H1 (cell line): Measurements from ENCODE around the gene LMNTD1. TPM values are rescaled to one million over a fixed set of nuclear protein-coding genes. Genes with fewer than 3 reads are reported as not detected.

ENCODE experiments used
- CTCF ChIA-PET: fragments of 300-600 bp; sonication (Branson Sonifier 250); formaldehyde crosslinking; loops from one replicate; lab custom pipeline; 2021; ENCODE audit not compliant: partially characterized antibody; lab: Charles Lee
- POLR2A ChIA-PET: fragments of 300-600 bp; sonication (Branson Sonifier 250); formaldehyde crosslinking; loops from one replicate; lab custom pipeline; 2021; ENCODE audit warnings: inconsistent platforms; ENCODE audit not compliant: partially characterized antibody; lab: Charles Lee
- DNase-seq, 2 experiments: peaks; one replicate each; pipeline versions ENCODE4 v3.0.0 to v3.0.0-alpha.2; 2010 to 2022; ENCODE audit warnings: low spot score in 2 of 2, low read depth in 1 of 2, mixed read lengths in 1 of 2
- FAIRE-seq: peaks from 2 replicates; lab custom pipeline; 2011; peaks lifted over from hg19 to GRCh38; lab: Jason Lieb, UNC
- H2AFZ ChIP-seq: 2 replicates; pipeline ENCODE4 v1.8.1; 2012; ENCODE audit warnings: low read length, inconsistent platforms
- H2AK5ac ChIP-seq: 2 replicates; pipeline ENCODE4 v1.6.1; 2013; ENCODE audit warnings: low read depth, low read length
- H2BK120ac ChIP-seq: replicated peaks from 2 replicates; pipeline ENCODE3; 2013; ENCODE audit warnings: low read depth, low read length, inconsistent platforms
- H2BK12ac ChIP-seq: 2 replicates; pipeline ENCODE4 v1.6.1; 2013; ENCODE audit warnings: low read depth, low read length
- H2BK15ac ChIP-seq: 2 replicates; pipeline ENCODE4 v1.6.1; 2013; ENCODE audit warnings: low read length
- H2BK20ac ChIP-seq: 2 replicates; pipeline ENCODE4 v1.6.1; 2013; ENCODE audit warnings: low read length
- H2BK5ac ChIP-seq: 2 replicates; pipeline ENCODE4 v1.6.1; 2013; ENCODE audit warnings: low read depth, low read length
- H3K14ac ChIP-seq: 2 replicates; pipeline ENCODE4 v1.6.1; 2013; ENCODE audit warnings: inconsistent platforms; ENCODE audit not compliant: insufficient read length
- H3K18ac ChIP-seq: 2 replicates; pipeline ENCODE4 v1.6.1; 2013; ENCODE audit warnings: low read length; ENCODE audit errors: extremely low read depth
- H3K23ac ChIP-seq: 2 replicates; pipeline ENCODE4 v1.6.1; 2013; ENCODE audit warnings: inconsistent platforms; ENCODE audit not compliant: insufficient read length
- H3K23me2 ChIP-seq: 2 replicates; pipeline ENCODE4 v1.6.1; 2013; ENCODE audit warnings: low read depth, low read length
- H3K27ac ChIP-seq: 2 replicates; pipeline ENCODE4 v1.6.1; 2011; ENCODE audit warnings: low read depth, low read length, inconsistent platforms
- H3K27me3 ChIP-seq, 4 experiments: replicated peaks in 1 of 4; 1 replicate in 1 of 4; 2 replicates in 3 of 4; pipeline versions ENCODE4 v1.6.1 to v1.8.1; 2011 to 2013; ENCODE audit warnings: low read length in 3 of 4, mild to moderate bottlenecking in 3 of 4, inconsistent platforms in 2 of 4, mixed read lengths in 2 of 4, moderate library complexity in 1 of 4; ENCODE audit not compliant: control insufficient read depth in 3 of 4, insufficient read depth in 3 of 4; ENCODE audit errors: extremely low read depth in 1 of 4
- H3K36me3 ChIP-seq, 4 experiments: 2 replicates each; pipeline versions ENCODE4 v1.6.1 to v1.8.1; 2011 to 2013; ENCODE audit warnings: mild to moderate bottlenecking in 4 of 4, low read length in 3 of 4, moderate library complexity in 2 of 4, control low read depth in 1 of 4, inconsistent platforms in 1 of 4; ENCODE audit not compliant: insufficient read depth in 4 of 4, control insufficient read depth in 2 of 4
- H3K4ac ChIP-seq: replicated peaks from 2 replicates; pipeline ENCODE3; 2013; ENCODE audit warnings: low read length, low read depth, mixed read lengths, inconsistent platforms; ENCODE audit not compliant: insufficient read length
- H3K4me1 ChIP-seq, 4 experiments: replicated peaks in 1 of 4; 1 replicate in 1 of 4; 2 replicates in 3 of 4; pipeline versions ENCODE4 v1.6.1 to v1.8.1; 2011 to 2013; ENCODE audit warnings: low read length in 3 of 4, inconsistent platforms in 2 of 4, mixed read lengths in 1 of 4; ENCODE audit not compliant: insufficient read depth in 4 of 4, control insufficient read depth in 3 of 4
- H3K4me2 ChIP-seq, 2 experiments: 2 replicates each; pipeline versions ENCODE4 v1.6.1 to v1.8.1; 2011 to 2013; ENCODE audit warnings: low read depth in 2 of 2, low read length in 2 of 2, control low read depth in 1 of 2, inconsistent platforms in 1 of 2, mild to moderate bottlenecking in 1 of 2; ENCODE audit not compliant: insufficient read depth in 1 of 2
- H3K4me3 ChIP-seq, 4 experiments: fragments of 200-600, 300-600 bp in 1 of 4; sonication (generic), shearing (Covaris generic), sonication (Bioruptor Twin) in 1 of 4; 2 replicates each; pipeline versions ENCODE4 v1.5.1 to v1.8.1; 2011 to 2016; ENCODE audit warnings: low read length in 4 of 4, low read depth in 3 of 4, control low read depth in 2 of 4, inconsistent platforms in 2 of 4, mild to moderate bottlenecking in 2 of 4, mixed read lengths in 1 of 4, moderate library complexity in 1 of 4; ENCODE audit not compliant: insufficient read depth in 2 of 4; ENCODE audit errors: extremely low read depth in 1 of 4
- H3K56ac ChIP-seq: replicated peaks from 2 replicates; pipeline ENCODE3; 2013; ENCODE audit warnings: low read depth, mild to moderate bottlenecking, mixed read lengths, low read length, inconsistent platforms; ENCODE audit not compliant: insufficient read length
- H3K79me1 ChIP-seq: 2 replicates; pipeline ENCODE4 v1.6.1; 2013; ENCODE audit warnings: low read depth, low read length, control low read depth
- H3K79me2 ChIP-seq, 2 experiments: 2 replicates each; pipeline versions ENCODE4 v1.6.1 to v1.8.1; 2012 to 2013; ENCODE audit warnings: low read length in 2 of 2, mild to moderate bottlenecking in 2 of 2, inconsistent platforms in 1 of 2; ENCODE audit not compliant: insufficient read depth in 2 of 2, control insufficient read depth in 1 of 2
- H3K9ac ChIP-seq, 4 experiments: replicated peaks in 1 of 4; 1 replicate in 1 of 4; 2 replicates in 3 of 4; pipeline versions ENCODE4 v1.6.1 to v1.8.1; 2011 to 2013; ENCODE audit warnings: low read depth in 3 of 4, low read length in 3 of 4, control low read depth in 2 of 4, mild to moderate bottlenecking in 2 of 4, moderate library complexity in 2 of 4, inconsistent platforms in 1 of 4; ENCODE audit errors: extremely low read depth in 1 of 4
- H3K9me3 ChIP-seq, 2 experiments: 2 replicates each; pipeline versions ENCODE4 v1.6.1 to v1.8.1; 2012 to 2013; ENCODE audit warnings: mild to moderate bottlenecking in 2 of 2, moderate library complexity in 2 of 2, control low read depth in 1 of 2, inconsistent platforms in 1 of 2, low read depth in 1 of 2, low read length in 1 of 2, mixed read lengths in 1 of 2; ENCODE audit not compliant: insufficient read depth in 2 of 2
- H4K20me1 ChIP-seq, 2 experiments: replicated peaks in 1 of 2; 2 replicates each; pipeline versions ENCODE3 to v1.8.1; 2011 to 2013; ENCODE audit warnings: inconsistent platforms in 2 of 2, low read length in 2 of 2, mild to moderate bottlenecking in 1 of 2; ENCODE audit not compliant: insufficient read depth in 2 of 2, control insufficient read depth in 1 of 2
- H4K5ac ChIP-seq: 2 replicates; pipeline ENCODE4 v1.6.1; 2013; ENCODE audit warnings: low read length, low read depth, mixed read lengths, inconsistent platforms; ENCODE audit not compliant: insufficient read length
- H4K8ac ChIP-seq: 2 replicates; pipeline ENCODE4 v1.8.0; 2013; ENCODE audit warnings: mild to moderate bottlenecking, moderate library complexity, low read length, inconsistent platforms; ENCODE audit not compliant: insufficient read depth; ENCODE audit errors: extremely low read depth
- H4K91ac ChIP-seq: replicated peaks from 2 replicates; pipeline ENCODE3; 2013; ENCODE audit warnings: low read length, mixed read lengths, inconsistent platforms; ENCODE audit not compliant: insufficient read length
- BCL11A ChIP-seq, 2 experiments: IDR thresholded peaks; one replicate each; pipeline ENCODE4 v1.6.1; 2011; ENCODE audit warnings: low read depth in 2 of 2, low read length in 2 of 2, mild to moderate bottlenecking in 2 of 2
- CHD2 ChIP-seq: IDR thresholded peaks from 2 replicates; pipeline ENCODE4 v1.6.1; 2012; ENCODE audit warnings: low read length, improper control_type of control experiment
- POU5F1 ChIP-seq: IDR thresholded peaks from 2 replicates; pipeline ENCODE4 v1.6.1; 2011; ENCODE audit warnings: low read depth, mild to moderate bottlenecking, low read length, moderate library complexity
- RAD21 ChIP-seq, 2 experiments: IDR thresholded peaks in 1 of 2; conservative IDR thresholded peaks in 1 of 2; 2 replicates each; pipeline ENCODE4 v1.6.1; 2011; ENCODE audit warnings: low read depth in 2 of 2, low read length in 2 of 2, improper control_type of control experiment in 1 of 2, inconsistent platforms in 1 of 2, mild to moderate bottlenecking in 1 of 2, moderate library complexity in 1 of 2
- SP4 ChIP-seq: IDR thresholded peaks from 2 replicates; pipeline ENCODE4 v1.6.1; 2012; ENCODE audit warnings: low read length, inconsistent platforms
- USF2 ChIP-seq: IDR thresholded peaks from 2 replicates; pipeline ENCODE4 v1.6.1; 2011; ENCODE audit warnings: low read length, improper control_type of control experiment
- WGBS, 2 experiments: shearing (Covaris generic) in 1 of 2; methylation state at CpG; one replicate each; pipeline versions ENCODE4 v1.1.6 to v1.1.7; 2013 to 2015; ENCODE audit warnings: low lambda C conversion rate in 2 of 2, mixed read lengths in 2 of 2, inconsistent platforms in 1 of 2, low coverage in 1 of 2, missing lambda C conversion rate in 1 of 2; ENCODE audit not compliant: insufficient replicate concordance in 2 of 2, insufficient coverage in 1 of 2, insufficient read length in 1 of 2; ENCODE audit errors: extremely low coverage in 1 of 2, missing lambda C conversion rate in 1 of 2; 5-methylcytosine and 5-hydroxymethylcytosine counted together
- polyA plus RNA-seq, 7 experiments: library from polyadenylated mRNA; depleted of rRNA in 3 of 7; stranded (reverse) in 5 of 7; unstranded in 2 of 7; fragments of >200 nt in 5 of 7; fragments of 200-250 nt in 2 of 7; gene quantifications; 1 replicate in 5 of 7; 2 replicates in 1 of 7; 4 replicates in 1 of 7; pipeline versions ENCODE4 v1.2.1 to v1.2.3, GENCODE V29; 2011 to 2013; ENCODE audit warnings: missing spikeins in 2 of 7, mixed read lengths in 2 of 7
- total RNA-seq: library from RNA; stranded (reverse); fragmentation: NEBNext Ultra II Directional; extraction: Animal tissue kit (Norgen Biotek cat#: 25700); gene quantifications from 2 replicates; pipeline ENCODE4 v1.2.1, GENCODE V29; 2021

The LMNTD1 gene
- total and polyA plus RNA-seq, 2 of the 8 experiments (the other 6 are each of a cell fraction or from before 2014, with no cell fraction given), result not detected

GRCh38 chr12:25585662-25586061 lies 32.6 kb upstream of the LMNTD1 start:
- no peak for FAIRE-seq
- TF ChIP-seq POU5F1 (no peak), USF2 (no peak), RAD21 (IDR thresholded peaks at IDR 0.05 in 1 of 2, conservative IDR thresholded peaks at IDR 0.05 in 1 of 2; ENCODE audit: low read depth in 2 of 2, low read length in 2 of 2) (no peak), CHD2 (no peak), BCL11A (IDR thresholded peaks at IDR 0.05; ENCODE audit: low read depth in 2 of 2, low read length in 2 of 2) (no peak), SP4 (no peak)
- no peak overlapping the region for H4K91ac ChIP-seq
- no peak overlapping the region for H3K27ac ChIP-seq
- H4K5ac ChIP-seq, result no peak overlapping the region
- H4K20me1 ChIP-seq, result no peaks in the 10 kb centered on the region
- H2BK20ac ChIP-seq, result no peak overlapping the region
- no peaks in the 10 kb centered on the region; the same call in 1 of the 2 replicates for H3K23me2 ChIP-seq
- 94% methylated on average over 5 of the region's 5 CpGs; no CpG with 5 or more reads in 1 of the 2 experiments for WGBS, 2 experiments
- H3K9me3 ChIP-seq, result no peaks in the 10 kb centered on the region
- H2BK120ac ChIP-seq, result no peak overlapping the region
- no peak overlapping the region for H3K9ac ChIP-seq
- H3K4me3 ChIP-seq, result no peak overlapping the region
- H2BK5ac ChIP-seq, result no peak overlapping the region
- no peaks in the 10 kb centered on the region for H3K4me1 ChIP-seq
- H3K56ac ChIP-seq, result no peak overlapping the region
- H2AFZ ChIP-seq, result no peak overlapping the region
- H2BK15ac ChIP-seq, result no peak overlapping the region
- H3K23ac ChIP-seq, result no peak overlapping the region
- no peaks in the 10 kb centered on the region for H3K36me3 ChIP-seq
- POLR2A ChIA-PET, result no interaction called here
- H3K4ac ChIP-seq, result no peak overlapping the region
- CTCF ChIA-PET, result interaction anchor here (1.1 kb wide), 1 partner anchor 13 kb away, joined by 3 read pairs; no protein-coding TSS in a partner anchor
- no peak for DNase-seq
- no peak overlapping the region for H2BK12ac ChIP-seq
- no peaks in the 10 kb centered on the region for H3K79me2 ChIP-seq
- no peak overlapping the region for H3K4me2 ChIP-seq
- H3K27me3 ChIP-seq, result no peaks in the 10 kb centered on the region
- H3K79me1 ChIP-seq, result no peaks in the 10 kb centered on the region
- no peak overlapping the region for H3K14ac ChIP-seq
- no peak overlapping the region for H4K8ac ChIP-seq
- H3K18ac ChIP-seq, result no peak overlapping the region
- no peak overlapping the region for H2AK5ac ChIP-seq
